HG03045 (cell line): ENCODE measurements around the gene KSR2.
"Not testable (repeated sequence)": the region's sequence is repeated elsewhere in the genome, so short reads cannot be mapped to it uniquely, and the experiment has no call there.

Experiments
- ATAC-seq: cut with Tn5 transposase; IDR thresholded peaks from one replicate; pipeline ENCODE4 v1.9.1; 2021; ENCODE audit warnings: mild to moderate bottlenecking, moderate library complexity; ENCODE audit not compliant: unreplicated experiment

Gene KSR2

GRCh38 chr12:117768860-117769259, 199.9 kb downstream of the KSR2 start:
- ATAC-seq = no peak

GRCh38 chr12:117766008-117766407, 202.8 kb downstream of the KSR2 start:
- no peak for ATAC-seq

GRCh38 chr12:117762143-117762542, 206.6 kb downstream of the KSR2 start:
- ATAC-seq = no peak

GRCh38 chr12:117761528-117762100, 207.2 kb downstream of the KSR2 start:
- ATAC-seq = no peak

GRCh38 chr12:117760990-117761389, 207.8 kb downstream of the KSR2 start:
- ATAC-seq = no peak

GRCh38 chr12:117750657-117751056, 218.1 kb downstream of the KSR2 start:
- ATAC-seq = no peak

- no peak for ATAC-seq
These were observed 219.4 kb downstream of the KSR2 start for GRCh38 chr12:117749431-117749830.

- not testable (repeated sequence) for ATAC-seq
These were observed 222.4 kb downstream of the KSR2 start for GRCh38 chr12:117746358-117746757.

- no peak for ATAC-seq
These were observed 224.4 kb downstream of the KSR2 start for GRCh38 chr12:117744418-117744817.

GRCh38 chr12:117743761-117744160, 225.0 kb downstream of the KSR2 start:
- no peak for ATAC-seq

GRCh38 chr12:117742721-117743120, 226.1 kb downstream of the KSR2 start:
- no peak for ATAC-seq

GRCh38 chr12:117738233-117738632, 230.6 kb downstream of the KSR2 start:
- no peak for ATAC-seq

- no peak for ATAC-seq
These were observed 235.3 kb downstream of the KSR2 start for GRCh38 chr12:117733549-117733805.

GRCh38 chr12:117732761-117733548, 235.8 kb downstream of the KSR2 start:
- no peak for ATAC-seq

- not testable (repeated sequence) for ATAC-seq
These were observed 237.7 kb downstream of the KSR2 start for GRCh38 chr12:117731131-117731530.

- no peak for ATAC-seq
These were observed 241.5 kb downstream of the KSR2 start for GRCh38 chr12:117727301-117727700.

- no peak for ATAC-seq
These were observed 244.2 kb downstream of the KSR2 start for GRCh38 chr12:117724543-117724942.

GRCh38 chr12:117718559-117718958, 250.2 kb downstream of the KSR2 start:
- no peak for ATAC-seq

GRCh38 chr12:117718141-117718540, 250.6 kb downstream of the KSR2 start:
- ATAC-seq = no peak

GRCh38 chr12:117714203-117714602, 254.6 kb downstream of the KSR2 start:
- ATAC-seq = no peak

- no peak for ATAC-seq
These were observed 258.7 kb downstream of the KSR2 start for GRCh38 chr12:117710121-117710520.

- ATAC-seq = no peak
These were observed 260.9 kb downstream of the KSR2 start for GRCh38 chr12:117707861-117708260.

- no peak for ATAC-seq
These were observed 265.2 kb downstream of the KSR2 start for GRCh38 chr12:117703584-117703983.
